Left ventricle myocardium inferior (tissue), 1 donor: Measurements from ENCODE around the gene KLK12. TPM values are rescaled to one million over a fixed set of nuclear protein-coding genes. Genes with fewer than 3 reads are reported as not detected.

Source experiments
- DNase-seq: peaks from one replicate; pipeline ENCODE4 v3.0.0-alpha.2; 2020
- H3K27ac ChIP-seq: fragments of 200-600 bp; replicated peaks from 2 replicates; pipeline ENCODE4 v1.8.0; 2021
- H3K27me3 ChIP-seq: fragments of 200-600 bp; 2 replicates; pipeline ENCODE4 v1.8.0; 2021; ENCODE audit warnings: low read depth
- H3K36me3 ChIP-seq: fragments of 200-600 bp; 2 replicates; pipeline ENCODE4 v1.8.0; 2021
- H3K4me1 ChIP-seq: fragments of 200-600 bp; 2 replicates; pipeline ENCODE4 v1.8.0; 2021
- H3K4me3 ChIP-seq: fragments of 200-600 bp; 2 replicates; pipeline ENCODE4 v1.8.0; 2021; ENCODE audit warnings: mild to moderate bottlenecking, moderate library complexity
- H3K9me3 ChIP-seq: fragments of 200-600 bp; replicated peaks from 2 replicates; pipeline ENCODE4 v1.8.0; 2021
- intact Hi-C: fragments of 100-400 bp; cut with micrococcal nuclease; formaldehyde crosslinking; loops from one replicate; pipeline ENCODE4 v1.11.0; 2022
- long read RNA-seq: library from polyadenylated mRNA; unstranded; transcript quantifications from one replicate; pipeline ENCODE4 v2.0.0, GENCODE V29; 2021
- total RNA-seq: library from RNA; stranded (reverse); fragmentation: NEBNext Ultra II Directional; extraction: Animal tissue kit (Norgen Biotek cat#: 25700); gene quantifications from one replicate; pipeline ENCODE4 v1.2.1, GENCODE V29; 2021
- TF ChIP-seq, protein P1 (sequence below): fragments of 200-600 bp; IDR thresholded peaks from 2 replicates; pipeline ENCODE4 v1.8.0; 2021; ENCODE audit warnings: antibody characterized with exemption, mild to moderate bottlenecking, borderline replicate concordance
- donor health status: DM: no; HTN: yes; CAD: no; lungs with severe emphysema.

Gene KLK12, protein sequence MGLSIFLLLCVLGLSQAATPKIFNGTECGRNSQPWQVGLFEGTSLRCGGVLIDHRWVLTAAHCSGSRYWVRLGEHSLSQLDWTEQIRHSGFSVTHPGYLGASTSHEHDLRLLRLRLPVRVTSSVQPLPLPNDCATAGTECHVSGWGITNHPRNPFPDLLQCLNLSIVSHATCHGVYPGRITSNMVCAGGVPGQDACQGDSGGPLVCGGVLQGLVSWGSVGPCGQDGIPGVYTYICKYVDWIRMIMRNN
- not detected for total RNA-seq
- long read RNA-seq = 0 reads

DNA sequence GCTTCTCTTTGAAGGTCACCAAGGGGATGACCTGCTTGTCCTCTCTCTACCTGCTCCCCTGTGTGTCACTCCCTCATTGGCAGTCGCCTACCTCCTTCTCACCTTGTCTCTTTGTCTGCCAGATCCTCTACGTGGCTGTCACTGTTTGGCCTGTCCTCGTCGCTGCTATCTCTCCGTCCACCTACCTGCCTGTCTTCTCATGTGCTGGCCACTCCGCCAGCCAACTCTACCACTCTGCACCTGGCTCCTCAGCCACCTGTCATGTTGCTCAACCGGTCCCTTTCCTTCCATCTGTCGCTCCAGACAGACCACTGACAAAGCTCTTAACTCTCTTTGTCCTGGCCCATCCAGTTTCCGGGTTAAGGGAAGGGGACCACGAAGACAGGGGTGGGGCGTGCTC is at the start of gene KLK12:
TSS of gene KLK12 (minus strand) at position 299 of the 400 bp plus-strand sequence. CDS start 381 bp downstream, outside the sequence.
- Histone ChIP-seq H3K36me3 (no peaks in the 10 kb centered on the region), H3K4me3 (no peak within 1 kb of the TSS), H3K27me3 (peaks cover 63% of the 10 kb centered on the region), H3K9me3 (no peaks in the 10 kb centered on the region), H3K27ac (no peak within 1 kb of the TSS), H3K4me1 (no peaks in the 10 kb centered on the region)
- DNase-seq = no peak
- intact Hi-C loops = no loop called here
- TF ChIP-seq, protein P1, sequence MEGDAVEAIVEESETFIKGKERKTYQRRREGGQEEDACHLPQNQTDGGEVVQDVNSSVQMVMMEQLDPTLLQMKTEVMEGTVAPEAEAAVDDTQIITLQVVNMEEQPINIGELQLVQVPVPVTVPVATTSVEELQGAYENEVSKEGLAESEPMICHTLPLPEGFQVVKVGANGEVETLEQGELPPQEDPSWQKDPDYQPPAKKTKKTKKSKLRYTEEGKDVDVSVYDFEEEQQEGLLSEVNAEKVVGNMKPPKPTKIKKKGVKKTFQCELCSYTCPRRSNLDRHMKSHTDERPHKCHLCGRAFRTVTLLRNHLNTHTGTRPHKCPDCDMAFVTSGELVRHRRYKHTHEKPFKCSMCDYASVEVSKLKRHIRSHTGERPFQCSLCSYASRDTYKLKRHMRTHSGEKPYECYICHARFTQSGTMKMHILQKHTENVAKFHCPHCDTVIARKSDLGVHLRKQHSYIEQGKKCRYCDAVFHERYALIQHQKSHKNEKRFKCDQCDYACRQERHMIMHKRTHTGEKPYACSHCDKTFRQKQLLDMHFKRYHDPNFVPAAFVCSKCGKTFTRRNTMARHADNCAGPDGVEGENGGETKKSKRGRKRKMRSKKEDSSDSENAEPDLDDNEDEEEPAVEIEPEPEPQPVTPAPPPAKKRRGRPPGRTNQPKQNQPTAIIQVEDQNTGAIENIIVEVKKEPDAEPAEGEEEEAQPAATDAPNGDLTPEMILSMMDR = no peak

DNA sequence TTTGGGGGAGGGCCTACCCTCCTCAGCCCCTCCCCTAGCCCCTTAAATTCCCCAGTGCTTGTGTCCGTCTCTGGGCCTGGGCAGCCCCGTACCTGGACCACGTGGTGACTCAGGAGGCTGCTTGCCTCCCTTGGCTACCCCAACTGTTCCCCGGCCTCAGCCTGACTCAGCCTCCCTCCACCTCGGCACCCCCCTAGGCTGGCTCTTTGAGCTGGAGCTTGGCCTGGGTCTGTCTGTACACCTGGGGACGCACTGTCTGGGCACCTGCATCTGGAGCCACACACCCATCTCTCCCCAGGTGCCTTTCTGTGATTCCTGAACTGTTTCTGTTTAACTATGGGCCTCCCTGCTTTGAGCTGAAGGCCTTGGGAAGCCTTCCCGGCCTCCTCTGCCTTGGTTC is 49.7 kb upstream of the KLK12 start:
- peaks cover 25% of the 10 kb centered on the region for H3K27me3 ChIP-seq
- no peak for DNase-seq
- H3K4me1 ChIP-seq = peaks cover 3% of the 10 kb centered on the region
- intact Hi-C loops = no loop called here
- no peaks in the 10 kb centered on the region for H3K9me3 ChIP-seq
- H3K27ac ChIP-seq = no peak overlapping the region
- TF ChIP-seq, protein P1 = no peak
- no peak overlapping the region for H3K4me3 ChIP-seq
- no peaks in the 10 kb centered on the region for H3K36me3 ChIP-seq

DNA sequence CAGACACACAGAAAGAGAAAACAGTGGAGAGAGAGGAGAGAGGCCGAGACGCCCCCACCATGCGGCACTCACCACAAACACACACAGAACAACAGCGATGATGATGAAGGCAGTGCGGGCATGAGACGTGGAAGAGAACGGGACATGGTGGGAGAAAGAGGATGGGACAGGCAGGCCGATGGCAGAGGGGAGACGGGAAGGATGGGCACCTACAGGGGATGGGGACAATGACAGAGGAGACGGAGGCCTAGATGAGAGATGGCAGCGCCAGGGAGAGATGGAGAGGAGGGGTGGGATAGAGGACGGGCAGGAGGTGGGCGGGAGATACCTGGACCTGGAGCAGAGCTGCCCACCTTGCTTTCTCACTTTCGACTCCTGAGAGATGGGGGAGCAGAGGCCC is 49.0 kb upstream of the KLK12 start:
- no peak for DNase-seq
- H3K4me3 ChIP-seq = no peak overlapping the region
- intact Hi-C loops = no loop called here
- TF ChIP-seq, protein P1 = no peak
- H3K4me1 ChIP-seq = peaks cover 6% of the 10 kb centered on the region
- peaks cover 25% of the 10 kb centered on the region for H3K27me3 ChIP-seq
- H3K27ac ChIP-seq = no peak overlapping the region
- no peaks in the 10 kb centered on the region for H3K36me3 ChIP-seq
- H3K9me3 ChIP-seq = no peaks in the 10 kb centered on the region

DNA sequence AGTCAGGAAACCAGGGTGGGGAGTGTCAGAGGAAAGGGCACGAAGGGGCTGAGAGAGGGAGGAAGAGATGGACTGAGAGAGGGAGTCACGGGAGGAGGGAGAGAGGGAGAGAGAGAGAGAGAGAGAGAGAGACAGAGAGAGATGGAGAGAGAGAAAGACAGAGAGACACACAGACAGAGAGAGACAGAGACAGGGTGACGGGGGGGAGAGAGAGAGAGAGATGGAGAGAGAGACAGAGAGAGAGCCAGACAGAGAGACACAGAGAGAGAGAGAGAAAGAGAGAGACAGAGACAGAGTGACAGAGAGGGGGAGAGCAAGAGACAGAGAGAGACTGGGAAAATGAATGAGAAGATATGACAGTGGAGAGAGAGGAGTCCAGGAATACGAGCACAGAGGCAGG is 48.4 kb upstream of the KLK12 start:
- intact Hi-C loops = no loop called here

DNA sequence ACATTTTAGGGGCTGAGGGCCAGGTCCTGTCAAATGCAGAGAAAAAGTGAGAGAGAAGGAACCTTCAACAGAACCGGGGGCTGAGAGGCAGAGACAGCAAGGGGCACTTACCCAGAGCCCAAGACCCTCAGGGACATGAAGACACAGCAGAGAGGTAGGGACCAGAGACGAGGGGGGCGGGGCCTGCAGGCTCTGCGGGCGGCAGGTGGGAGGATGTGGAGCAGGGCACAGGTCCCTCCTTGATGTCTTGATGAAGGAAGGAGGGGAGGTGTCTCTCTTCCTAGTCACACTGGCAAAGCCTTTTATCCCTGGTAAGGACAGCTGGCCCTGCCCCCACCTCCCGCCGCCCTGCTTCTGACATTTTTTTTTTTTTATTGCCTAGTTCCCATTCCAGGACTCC is 47.8 kb upstream of the KLK12 start, which contains the start of gene KLK14:
TSS of gene KLK14 (minus strand) at position 277 of the 400 bp plus-strand sequence. CDS start at position 4, 273 bp downstream.
- TF ChIP-seq, protein P1 = no peak
- intact Hi-C loops = no loop called here

More for the DNA sequence above, 48.4 kb upstream of the KLK12 start:
- Histone ChIP-seq H3K27me3 (peaks cover 25% of the 10 kb centered on the region), H3K36me3 (no peaks in the 10 kb centered on the region), H3K9me3 (no peaks in the 10 kb centered on the region), H3K27ac (no peak overlapping the region), H3K4me1 (peaks cover 6% of the 10 kb centered on the region), H3K4me3 (no peak overlapping the region)
- TF ChIP-seq, protein P1 = no peak
- DNase-seq = no peak

More for the DNA sequence above, 47.8 kb upstream of the KLK12 start, which contains the start of gene KLK14:
- peaks cover 6% of the 10 kb centered on the region for H3K4me1 ChIP-seq
- no peaks in the 10 kb centered on the region for H3K9me3 ChIP-seq
- peaks cover 25% of the 10 kb centered on the region for H3K27me3 ChIP-seq
- no peak within 1 kb of the TSS for H3K4me3 ChIP-seq
- no peaks in the 10 kb centered on the region for H3K36me3 ChIP-seq
- no peak for DNase-seq
- no peak within 1 kb of the TSS for H3K27ac ChIP-seq
